Caco-2 (cell line): Measurements from ENCODE around the gene MYOZ2. TPM values are rescaled to one million over a fixed set of nuclear protein-coding genes. Genes with fewer than 3 reads are reported as not detected.
"Not testable (repeated sequence)": the region's sequence is repeated elsewhere in the genome, so short reads cannot be mapped to it uniquely, and the experiment has no call there.

Experiments used
- BruUV-seq: library from RNA; stranded (reverse); fragments of 400-500 nt; replicated peaks from 2 replicates; lab custom pipeline; 2021; lab: Mats Ljungman, UMichigan
- CTCF ChIA-PET: fragments of 300-600 bp; sonication (Branson Sonifier 250); formaldehyde crosslinking; loops from one replicate; lab custom pipeline; 2022; ENCODE audit warnings: antibody characterized with exemption; lab: Charles Lee
- POLR2A ChIA-PET: fragments of 300-600 bp; sonication (Branson Sonifier 250); formaldehyde crosslinking; loops from one replicate; lab custom pipeline; 2022; ENCODE audit warnings: antibody characterized with exemption; lab: Charles Lee
- DNase-seq, 2 experiments: peaks; one replicate each; pipeline versions ENCODE4 v3.0.0 to v3.0.0-alpha.2; 2020 to 2022
- H3K27me3 ChIP-seq: replicated peaks from 2 replicates; pipeline ENCODE4 v1.6.0; 2011; ENCODE audit warnings: low read length; ENCODE audit not compliant: control insufficient read depth, insufficient read depth
- H3K36me3 ChIP-seq: 2 replicates; pipeline ENCODE4 v1.5.1; 2011; ENCODE audit warnings: low read length; ENCODE audit not compliant: control insufficient read depth, insufficient read depth
- H3K4me1 ChIP-seq: fragments of 250-450 bp; sonication (Bioruptor Pico); 2 replicates; pipeline ENCODE4 v1.5.1; 2020; ENCODE audit warnings: mild to moderate bottlenecking
- H3K4me3 ChIP-seq: 2 replicates; pipeline ENCODE4 v1.5.1; 2011; ENCODE audit warnings: low read depth, mild to moderate bottlenecking, control low read depth, low read length
- H3K9me3 ChIP-seq: fragments of 250-450 bp; sonication (Bioruptor Pico); 2 replicates; pipeline ENCODE4 v1.5.1; 2020; ENCODE audit warnings: mild to moderate bottlenecking, moderate library complexity
- H3K27ac Mint-ChIP-seq: one replicate; pipeline ENCODE4 v1.8.0; 2022; ENCODE audit warnings: mixed read lengths; ENCODE audit not compliant: unreplicated experiment
- H3K27me3 Mint-ChIP-seq: one replicate; pipeline ENCODE4 v1.8.0; 2022; ENCODE audit warnings: mixed read lengths; ENCODE audit not compliant: insufficient read depth, unreplicated experiment
- H3K36me3 Mint-ChIP-seq: one replicate; pipeline ENCODE4 v1.8.0; 2022; ENCODE audit warnings: mild to moderate bottlenecking, mixed read lengths; ENCODE audit not compliant: insufficient read depth, unreplicated experiment
- H3K4me1 Mint-ChIP-seq: one replicate; pipeline ENCODE4 v1.8.0; 2022; ENCODE audit warnings: low read depth, mixed read lengths; ENCODE audit not compliant: unreplicated experiment
- H3K4me3 Mint-ChIP-seq: one replicate; pipeline ENCODE4 v1.8.0; 2022; ENCODE audit warnings: mild to moderate bottlenecking, moderate library complexity, mixed read lengths; ENCODE audit not compliant: unreplicated experiment
- H3K9me3 Mint-ChIP-seq: one replicate; pipeline ENCODE4 v1.8.0; 2022; ENCODE audit warnings: mixed read lengths; ENCODE audit not compliant: unreplicated experiment
- intact Hi-C: fragments of 100-400 bp; cut with micrococcal nuclease; formaldehyde crosslinking; loops from one replicate; pipeline ENCODE4 v1.10.0; 2022; ENCODE audit not compliant: unreplicated experiment
- total RNA-seq: library from RNA; stranded (reverse); gene quantifications from 2 replicates; pipeline ENCODE4 v1.2.3, GENCODE V29; 2022
- TF ChIP-seq, protein P1 (sequence below), 2 experiments: fragments of 200-600 bp in 1 of 2; IDR thresholded peaks; 1 replicate in 1 of 2; 2 replicates in 1 of 2; pipeline versions ENCODE4 v1.5.1 to v1.8.0; 2011 to 2022; ENCODE audit warnings: antibody characterized with exemption in 1 of 2, control low read depth in 1 of 2, inconsistent platforms in 1 of 2, low read depth in 1 of 2, low read length in 1 of 2, mild to moderate bottlenecking in 1 of 2, moderate library complexity in 1 of 2; ENCODE audit not compliant: insufficient read depth in 1 of 2, severe bottlenecking in 1 of 2, unreplicated experiment in 1 of 2

MYOZ2 gene
- total RNA-seq, 1 experiment from 2014 or later = 0.18 TPM

DNA sequence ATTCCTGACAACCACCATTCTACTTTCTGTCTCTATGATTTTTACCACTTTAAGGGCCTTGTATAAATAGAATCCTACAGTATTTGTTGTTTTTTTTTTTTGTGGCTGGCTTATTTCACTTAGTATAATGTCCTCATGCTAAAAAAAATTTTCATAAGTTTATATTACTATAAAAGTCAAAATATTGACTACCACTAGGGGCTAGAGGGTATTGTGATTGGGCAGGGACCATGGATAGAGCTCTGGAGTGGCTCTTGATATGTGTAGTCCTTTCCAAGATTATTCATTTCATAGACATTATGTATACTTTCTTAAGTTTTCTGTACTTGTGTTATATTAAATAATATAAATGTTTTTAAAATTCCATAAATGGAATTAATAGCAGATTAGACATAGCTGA, 34.6 kb downstream of the MYOZ2 start:
- no peaks in the 10 kb centered on the region for H3K4me1 ChIP-seq
- ChIA-PET POLR2A (no interaction called here), CTCF (no interaction called here)
- no peaks in the 10 kb centered on the region for H3K27me3 ChIP-seq
- H3K36me3 ChIP-seq = no peaks in the 10 kb centered on the region
- Mint-ChIP-seq H3K27ac (no peak overlapping the region), H3K27me3 (no peaks in the 10 kb centered on the region), H3K4me1 (no peaks in the 10 kb centered on the region), H3K36me3 (no peaks in the 10 kb centered on the region), H3K4me3 (no peak overlapping the region), H3K9me3 (no peaks in the 10 kb centered on the region)
- no peak overlapping the region for H3K4me3 ChIP-seq
- TF ChIP-seq, protein P1, sequence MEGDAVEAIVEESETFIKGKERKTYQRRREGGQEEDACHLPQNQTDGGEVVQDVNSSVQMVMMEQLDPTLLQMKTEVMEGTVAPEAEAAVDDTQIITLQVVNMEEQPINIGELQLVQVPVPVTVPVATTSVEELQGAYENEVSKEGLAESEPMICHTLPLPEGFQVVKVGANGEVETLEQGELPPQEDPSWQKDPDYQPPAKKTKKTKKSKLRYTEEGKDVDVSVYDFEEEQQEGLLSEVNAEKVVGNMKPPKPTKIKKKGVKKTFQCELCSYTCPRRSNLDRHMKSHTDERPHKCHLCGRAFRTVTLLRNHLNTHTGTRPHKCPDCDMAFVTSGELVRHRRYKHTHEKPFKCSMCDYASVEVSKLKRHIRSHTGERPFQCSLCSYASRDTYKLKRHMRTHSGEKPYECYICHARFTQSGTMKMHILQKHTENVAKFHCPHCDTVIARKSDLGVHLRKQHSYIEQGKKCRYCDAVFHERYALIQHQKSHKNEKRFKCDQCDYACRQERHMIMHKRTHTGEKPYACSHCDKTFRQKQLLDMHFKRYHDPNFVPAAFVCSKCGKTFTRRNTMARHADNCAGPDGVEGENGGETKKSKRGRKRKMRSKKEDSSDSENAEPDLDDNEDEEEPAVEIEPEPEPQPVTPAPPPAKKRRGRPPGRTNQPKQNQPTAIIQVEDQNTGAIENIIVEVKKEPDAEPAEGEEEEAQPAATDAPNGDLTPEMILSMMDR (IDR thresholded peaks at IDR 0.05; ENCODE audit: insufficient read depth in 1 of 2, low read depth in 1 of 2, low read length in 1 of 2, severe bottlenecking in 1 of 2, unreplicated experiment in 1 of 2) = no peak
- no TSS peak for BruUV-seq
- DNase-seq = no peak
- intact Hi-C loops = no loop called here
- H3K9me3 ChIP-seq = no peaks in the 10 kb centered on the region

DNA sequence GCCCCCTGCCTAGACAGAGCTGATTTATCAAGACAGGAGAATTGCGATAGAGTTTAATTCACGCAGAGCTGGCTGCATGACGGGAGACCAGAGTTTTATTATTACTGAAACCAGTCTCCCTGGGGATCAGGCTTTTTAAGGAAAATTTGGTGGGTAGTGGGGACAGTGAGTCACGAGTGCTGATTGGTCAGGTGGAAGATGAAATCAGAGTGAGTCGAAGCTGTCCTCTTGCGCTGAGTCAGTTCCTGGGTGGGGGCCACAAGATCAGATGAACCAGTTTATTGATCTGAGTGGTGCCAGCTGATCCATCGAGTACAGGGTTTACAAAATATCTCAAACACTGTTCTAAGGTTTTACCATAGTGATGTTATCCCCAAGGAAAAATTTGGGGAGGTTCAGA, 36.6 kb downstream of the MYOZ2 start:
- no peak overlapping the region for H3K4me3 Mint-ChIP-seq
- H3K9me3 ChIP-seq = no peaks in the 10 kb centered on the region
- H3K27ac Mint-ChIP-seq = no peak overlapping the region
- CTCF ChIA-PET = no interaction called here
- TF ChIP-seq, protein P1 (IDR thresholded peaks at IDR 0.05; ENCODE audit: insufficient read depth in 1 of 2, low read depth in 1 of 2, low read length in 1 of 2, severe bottlenecking in 1 of 2, unreplicated experiment in 1 of 2) = no peak
- no peak overlapping the region for H3K4me3 ChIP-seq
- H3K27me3 Mint-ChIP-seq = no peaks in the 10 kb centered on the region
- intact Hi-C loops = no loop called here
- BruUV-seq = no TSS peak
- no peaks in the 10 kb centered on the region for H3K4me1 Mint-ChIP-seq
- H3K4me1 ChIP-seq = no peaks in the 10 kb centered on the region
- H3K36me3 Mint-ChIP-seq = no peaks in the 10 kb centered on the region
- DNase-seq = no peak
- H3K36me3 ChIP-seq = no peaks in the 10 kb centered on the region
- H3K27me3 ChIP-seq = no peaks in the 10 kb centered on the region
- H3K9me3 Mint-ChIP-seq = no peaks in the 10 kb centered on the region
- POLR2A ChIA-PET = no interaction called here

DNA sequence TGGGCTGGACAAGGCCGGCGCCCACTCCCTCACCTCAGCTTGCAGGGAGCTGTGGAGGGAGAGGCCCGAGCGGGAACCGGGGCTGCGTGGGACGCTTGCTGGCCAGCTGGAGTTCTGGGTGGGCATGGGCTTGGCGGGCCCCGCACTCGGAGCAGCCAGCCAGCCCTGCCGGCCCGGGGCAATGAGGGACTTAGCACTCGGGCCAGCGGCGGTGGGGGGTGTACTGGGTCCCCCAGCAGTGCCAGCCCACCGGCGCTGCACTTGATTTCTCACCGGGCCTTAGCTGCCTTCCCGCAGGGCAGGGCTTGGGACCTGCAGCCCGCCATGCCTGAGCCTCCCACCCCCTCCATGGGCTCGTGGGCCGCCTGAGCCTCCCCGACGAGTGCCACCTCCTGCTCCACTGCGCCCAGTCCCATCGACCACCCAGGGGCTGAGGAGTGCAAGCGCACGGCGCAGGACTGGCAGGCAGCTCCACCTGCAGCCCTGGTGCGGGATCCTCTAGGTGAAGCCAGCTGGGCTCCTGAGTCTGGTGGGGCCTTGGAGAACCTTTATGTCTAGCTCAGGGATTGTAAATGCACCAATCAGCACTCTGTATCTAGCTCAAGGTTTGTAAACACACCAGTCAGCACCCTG, 38.2 kb downstream of the MYOZ2 start:
- DNase-seq, POLR2A ChIA-PET, BruUV-seq, H3K4me1 ChIP-seq, H3K36me3 ChIP-seq, H3K9me3 ChIP-seq, H3K4me3 Mint-ChIP-seq, H3K27me3 Mint-ChIP-seq, H3K4me3 ChIP-seq, H3K27ac Mint-ChIP-seq, H3K4me1 Mint-ChIP-seq, H3K36me3 Mint-ChIP-seq, intact Hi-C loops, H3K27me3 ChIP-seq, CTCF ChIA-PET, H3K9me3 Mint-ChIP-seq: not testable (repeated sequence)
